ENCODE measurements around the gene GNB1L. TPM values are rescaled to one million over a fixed set of nuclear protein-coding genes. Genes with fewer than 3 reads are reported as not detected.

GNB1L gene
- total RNA-seq, 1 donor, result 5.2 TPM

GRCh38 chr22:19843107-19843856 is 11.4 kb downstream of the GNB1L start:
- DNase-seq (ENCODE audit: low read depth), result no peak
- H3K4me3 ChIP-seq (ENCODE audit: low read depth, low read length), result no peak overlapping the region
- TF ChIP-seq CTCF (IDR thresholded peaks at IDR 0.05; ENCODE audit: insufficient read depth, low read depth, low read length), result no peak

- TF ChIP-seq CTCF (IDR thresholded peaks at IDR 0.05; ENCODE audit: insufficient read depth, low read depth, low read length), result no peak
- no peak overlapping the region for H3K4me3 ChIP-seq (ENCODE audit: low read depth, low read length)
- DNase-seq (ENCODE audit: low read depth), result no peak
These were observed 12.1 kb downstream of the GNB1L start for GRCh38 chr22:19842393-19843106.

- no peak overlapping the region for H3K4me3 ChIP-seq (ENCODE audit: low read depth, low read length)
- no peak for TF ChIP-seq CTCF (IDR thresholded peaks at IDR 0.05; ENCODE audit: insufficient read depth, low read depth, low read length)
- no peak for DNase-seq (ENCODE audit: low read depth)
These were observed 12.9 kb downstream of the GNB1L start for GRCh38 chr22:19841641-19842392.

GRCh38 chr22:19840955-19841640 is 13.6 kb downstream of the GNB1L start:
- no peak for DNase-seq (ENCODE audit: low read depth)
- TF ChIP-seq CTCF (IDR thresholded peaks at IDR 0.05; ENCODE audit: insufficient read depth, low read depth, low read length), result no peak
- H3K4me3 ChIP-seq (ENCODE audit: low read depth, low read length), result no peak overlapping the region

GRCh38 chr22:19840059-19840458 is 14.6 kb downstream of the GNB1L start:
- TF ChIP-seq CTCF (IDR thresholded peaks at IDR 0.05; ENCODE audit: insufficient read depth, low read depth, low read length), result no peak
- no peak overlapping the region for H3K4me3 ChIP-seq (ENCODE audit: low read depth, low read length)
- no peak for DNase-seq (ENCODE audit: low read depth)

- no peak overlapping the region for H3K4me3 ChIP-seq (ENCODE audit: low read depth, low read length)
- TF ChIP-seq CTCF (IDR thresholded peaks at IDR 0.05; ENCODE audit: insufficient read depth, low read depth, low read length), result no peak
- DNase-seq (ENCODE audit: low read depth), result peak; percentile 37
These were observed 16.8 kb downstream of the GNB1L start for GRCh38 chr22:19837915-19838314.

Data from fibroblast of villous mesenchyme (primary cell).